Measurements from ENCODE around the gene RTN1.

Gene RTN1

DNA sequence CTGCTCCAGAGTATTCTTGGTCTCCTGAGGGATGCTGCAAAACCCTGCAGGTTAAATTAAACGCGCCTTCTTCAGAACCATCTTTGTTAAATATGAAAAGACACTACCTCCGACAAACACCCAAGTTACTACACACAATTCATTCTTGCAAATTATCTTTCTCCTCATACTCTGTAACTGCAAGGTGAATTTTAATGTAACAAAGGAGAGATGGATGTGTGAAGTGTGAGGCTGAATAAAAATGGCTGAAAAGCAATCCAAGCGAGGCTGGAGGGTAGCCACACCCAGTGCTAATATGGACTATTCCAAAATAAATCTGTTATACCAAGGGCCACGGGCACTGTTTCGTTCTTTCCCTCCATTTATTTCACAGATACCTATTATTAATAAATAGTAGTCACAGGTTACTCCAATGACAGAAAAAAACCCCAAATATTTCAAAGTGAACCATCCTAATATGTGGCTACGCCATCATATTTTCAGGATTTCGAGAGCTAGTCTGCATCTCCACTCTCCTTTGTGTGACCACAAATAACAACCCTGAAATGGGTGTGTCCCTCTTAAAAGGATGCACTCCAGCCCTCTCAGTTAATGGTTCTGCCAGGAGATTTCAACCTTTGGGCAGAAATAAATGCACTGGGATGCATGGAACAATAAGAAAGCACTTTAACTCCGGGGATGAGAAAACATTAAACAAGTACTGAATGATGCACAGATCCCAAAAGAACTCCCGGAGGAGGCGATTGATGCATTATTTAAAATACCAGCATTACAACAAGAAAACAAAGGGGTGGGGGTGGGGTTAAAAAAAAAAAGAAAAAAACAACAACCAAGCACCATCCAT, 240.9 kb downstream of the RTN1 start:
- DNase-seq (ENCODE audit: extremely low spot score): no peak
- CTCF ChIA-PET: no interaction called here
- POLR2A ChIA-PET: no interaction called here
- TF ChIP-seq, protein P1, sequence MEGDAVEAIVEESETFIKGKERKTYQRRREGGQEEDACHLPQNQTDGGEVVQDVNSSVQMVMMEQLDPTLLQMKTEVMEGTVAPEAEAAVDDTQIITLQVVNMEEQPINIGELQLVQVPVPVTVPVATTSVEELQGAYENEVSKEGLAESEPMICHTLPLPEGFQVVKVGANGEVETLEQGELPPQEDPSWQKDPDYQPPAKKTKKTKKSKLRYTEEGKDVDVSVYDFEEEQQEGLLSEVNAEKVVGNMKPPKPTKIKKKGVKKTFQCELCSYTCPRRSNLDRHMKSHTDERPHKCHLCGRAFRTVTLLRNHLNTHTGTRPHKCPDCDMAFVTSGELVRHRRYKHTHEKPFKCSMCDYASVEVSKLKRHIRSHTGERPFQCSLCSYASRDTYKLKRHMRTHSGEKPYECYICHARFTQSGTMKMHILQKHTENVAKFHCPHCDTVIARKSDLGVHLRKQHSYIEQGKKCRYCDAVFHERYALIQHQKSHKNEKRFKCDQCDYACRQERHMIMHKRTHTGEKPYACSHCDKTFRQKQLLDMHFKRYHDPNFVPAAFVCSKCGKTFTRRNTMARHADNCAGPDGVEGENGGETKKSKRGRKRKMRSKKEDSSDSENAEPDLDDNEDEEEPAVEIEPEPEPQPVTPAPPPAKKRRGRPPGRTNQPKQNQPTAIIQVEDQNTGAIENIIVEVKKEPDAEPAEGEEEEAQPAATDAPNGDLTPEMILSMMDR (IDR thresholded peaks at IDR 0.05; ENCODE audit: control extremely low read depth, extremely low read depth, low read depth, missing control alignments): no peak

DNA sequence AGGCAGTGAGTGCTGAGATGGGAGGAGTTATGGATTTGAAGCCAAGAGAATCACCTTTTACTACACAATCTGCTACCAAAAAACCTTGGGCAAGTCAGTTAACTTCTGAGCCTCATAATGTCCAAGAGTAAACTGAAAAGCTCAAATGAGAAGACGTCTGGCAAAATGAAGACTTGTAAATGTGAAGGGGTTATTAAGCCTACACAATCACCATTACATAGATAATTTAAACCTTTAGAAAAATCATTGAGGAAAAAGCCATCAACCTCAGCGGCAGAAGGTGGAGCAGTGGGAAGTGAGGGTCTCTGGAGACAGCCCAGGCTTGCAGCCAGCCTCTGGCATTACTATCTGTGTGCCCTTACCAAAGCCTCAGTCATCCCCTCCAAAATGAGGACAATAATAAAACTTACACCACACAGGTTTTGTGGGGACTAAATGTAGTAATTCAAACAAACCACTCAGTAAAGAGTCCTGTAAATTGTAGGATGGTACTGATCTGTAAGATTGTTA, 243.5 kb downstream of the RTN1 start:
- CTCF ChIA-PET: no interaction called here
- DNase-seq (ENCODE audit: extremely low spot score): no peak
- TF ChIP-seq, protein P1 (IDR thresholded peaks at IDR 0.05; ENCODE audit: control extremely low read depth, extremely low read depth, low read depth, missing control alignments): no peak
- POLR2A ChIA-PET: no interaction called here

DNA sequence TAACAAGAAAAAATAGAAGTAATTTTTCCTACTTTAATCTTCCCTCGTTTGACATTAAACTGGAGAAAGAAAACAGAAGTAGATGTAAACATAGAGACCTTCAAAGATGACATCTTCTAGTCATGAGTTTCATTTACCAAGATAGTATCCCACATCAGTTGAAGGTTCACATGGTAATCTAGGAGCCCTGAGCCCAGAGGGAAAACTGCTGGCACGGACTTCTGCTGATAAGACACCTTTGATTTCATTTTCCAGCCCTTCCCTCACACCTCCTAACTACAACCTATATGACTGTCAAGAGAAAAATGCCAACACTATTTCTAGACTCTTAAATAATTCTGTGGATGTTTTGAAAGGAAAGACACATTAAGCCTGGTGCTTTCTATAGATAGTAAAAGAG, 247.9 kb downstream of the RTN1 start:
- TF ChIP-seq, protein P1 (IDR thresholded peaks at IDR 0.05; ENCODE audit: control extremely low read depth, extremely low read depth, low read depth, missing control alignments): no peak
- ChIA-PET CTCF (interaction anchor here (1.3 to 1.5 kb wide), 2 partner anchors 10 to 275 kb away, joined by 4 to 9 read pairs; no protein-coding TSS in a partner anchor), POLR2A (no interaction called here)
- DNase-seq (ENCODE audit: extremely low spot score): no peak

DNA sequence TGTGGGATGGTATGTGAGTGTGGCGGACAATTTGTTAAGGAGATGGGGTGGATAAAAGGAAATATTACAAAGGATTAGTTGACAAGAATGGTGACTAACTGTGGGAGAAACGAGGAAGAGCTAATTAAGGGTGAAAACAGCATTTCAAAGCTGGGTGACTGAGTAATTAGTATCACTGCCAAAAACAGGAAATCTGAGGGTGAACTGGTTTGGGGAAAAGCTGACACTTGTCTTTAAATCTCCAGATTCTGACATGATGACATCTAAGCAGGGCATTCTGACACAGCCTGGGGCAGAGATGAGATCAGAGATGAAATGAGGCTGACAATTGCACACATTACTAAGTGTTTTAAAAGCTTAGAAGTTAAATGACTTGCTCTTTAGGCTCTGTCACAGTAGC, 251.5 kb downstream of the RTN1 start:
- CTCF ChIA-PET: no interaction called here
- POLR2A ChIA-PET: no interaction called here
- TF ChIP-seq, protein P1 (IDR thresholded peaks at IDR 0.05; ENCODE audit: control extremely low read depth, extremely low read depth, low read depth, missing control alignments): no peak
- DNase-seq (ENCODE audit: extremely low spot score): no peak

DNA sequence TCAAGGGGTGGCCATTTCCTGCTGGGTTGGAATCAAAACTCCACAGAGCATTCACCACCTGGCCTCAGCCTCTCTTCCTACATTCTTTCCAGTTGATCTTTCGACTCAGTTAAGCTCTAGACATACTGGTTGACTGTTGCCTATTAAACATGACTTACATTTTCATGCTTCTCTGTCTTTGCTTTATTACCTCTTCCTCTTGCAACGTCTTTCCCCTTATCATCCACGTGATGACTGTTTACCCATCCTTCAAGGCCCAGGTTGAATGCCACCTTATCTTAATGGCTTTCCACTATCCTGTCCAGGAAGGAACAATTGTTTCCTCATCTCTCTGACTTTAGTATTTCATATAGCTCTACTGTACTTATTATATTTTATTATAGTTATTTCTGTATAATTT, 269.5 kb downstream of the RTN1 start:
- ChIA-PET CTCF (interaction anchor here (1.6 to 2.3 kb wide), 2 partner anchors 21 to 25 kb away, joined by 3 to 11 read pairs; partner anchors contain the start of gene CCDC175), POLR2A (no interaction called here)
- no peak for DNase-seq (ENCODE audit: extremely low spot score)
- TF ChIP-seq, protein P1 (IDR thresholded peaks at IDR 0.05; ENCODE audit: control extremely low read depth, extremely low read depth, low read depth, missing control alignments): no peak

DNA sequence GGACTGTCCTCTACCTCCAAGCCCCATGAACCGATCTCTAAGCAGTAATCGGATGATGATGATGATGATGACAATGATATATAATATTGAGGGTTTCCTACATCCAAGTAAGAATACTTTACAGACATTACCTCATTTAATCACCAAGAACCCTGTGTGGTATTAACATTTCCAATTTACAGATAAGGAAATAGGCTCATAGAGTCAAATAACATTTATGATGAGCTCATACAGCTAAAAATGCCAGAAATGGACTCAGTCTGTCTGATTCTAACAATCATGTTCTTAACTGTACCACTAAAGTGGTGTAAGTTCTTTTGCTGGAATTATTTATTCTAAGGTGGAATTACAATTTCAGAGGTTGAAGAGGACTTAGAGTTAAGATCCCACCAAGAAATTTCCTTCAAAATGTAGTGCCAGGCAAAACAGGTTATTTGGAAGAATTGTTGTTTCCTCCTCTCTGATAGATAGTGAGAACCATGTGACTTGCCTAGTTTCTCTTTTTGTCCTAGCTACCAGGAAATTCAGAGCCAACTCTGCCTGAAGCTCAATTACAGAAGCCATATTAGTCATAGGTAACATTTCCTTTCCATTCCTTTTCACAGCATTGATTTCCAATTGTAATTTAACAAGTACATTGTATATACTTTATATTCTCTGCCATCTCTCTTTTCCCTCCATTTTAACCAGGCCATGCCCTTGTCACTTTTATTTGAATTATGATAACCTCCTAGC, 270.2 kb downstream of the RTN1 start:
- ChIA-PET CTCF (interaction anchor here (1.6 to 2.3 kb wide), 2 partner anchors 21 to 24 kb away, joined by 3 to 11 read pairs; partner anchors contain the start of gene CCDC175), POLR2A (no interaction called here)
- TF ChIP-seq, protein P1 (IDR thresholded peaks at IDR 0.05; ENCODE audit: control extremely low read depth, extremely low read depth, low read depth, missing control alignments): no peak
- DNase-seq (ENCODE audit: extremely low spot score): no peak
